GM23248 (cell line): ENCODE measurements around the gene CADM4.

ENCODE experiments used
- EZH2 ChIP-seq: fragments of 200-600 bp; sonication (generic); IDR thresholded peaks from 2 replicates; pipeline ENCODE4 v1.6.1; 2018; ENCODE audit warnings: antibody characterized with exemption, mild to moderate bottlenecking; ENCODE audit not compliant: insufficient read depth, poor library complexity, severe bottlenecking
- EZH2phosphoT487 ChIP-seq: fragments of 200-600 bp; sonication (generic); IDR thresholded peaks from 2 replicates; pipeline ENCODE4 v1.6.1; 2018; ENCODE audit warnings: antibody characterized with exemption, moderate library complexity, mild to moderate bottlenecking, low read depth; ENCODE audit not compliant: insufficient read depth

DNA sequence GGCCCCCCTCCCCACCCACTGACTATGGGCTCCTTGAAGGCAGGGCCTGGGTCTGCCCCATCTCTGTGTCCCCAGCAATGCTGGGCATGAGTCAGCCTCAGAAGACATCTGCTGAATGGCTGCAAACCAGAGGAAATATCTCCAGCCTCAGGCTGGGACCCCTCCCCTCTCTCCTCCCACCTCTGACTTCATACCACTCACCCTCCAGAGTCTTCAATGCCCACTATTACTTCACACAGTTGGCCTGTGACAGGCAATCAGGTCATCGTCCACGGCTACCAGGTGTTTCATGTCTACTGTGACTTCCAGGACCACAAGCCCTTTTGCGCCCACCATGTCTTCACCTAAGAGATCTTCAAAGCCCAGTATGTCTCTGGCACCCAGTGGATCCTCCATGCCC is 27.9 kb downstream of the CADM4 start, which contains the start of gene SRRM5:
- TF ChIP-seq EZH2 (no peak), EZH2phosphoT487 (no peak)
